Parathyroid adenoma (tissue), 2 donors: ENCODE data around the gene FBXW7.

Experiments used
- H2AFZ ChIP-seq: fragments of 300-600 bp; sonication (generic); one replicate; pipeline ENCODE4 v1.7.0; 2017; ENCODE audit warnings: antibody characterized with exemption, mild to moderate bottlenecking
- H3K27ac ChIP-seq: fragments of 300-600 bp; sonication (generic); one replicate; pipeline ENCODE4 v1.7.0; 2017
- H3K27me3 ChIP-seq: fragments of 300-600 bp; sonication (generic); one replicate; pipeline ENCODE4 v1.7.0; 2017; ENCODE audit warnings: low read length; ENCODE audit not compliant: control insufficient read depth, insufficient read depth
- H3K36me3 ChIP-seq: fragments of 300-600 bp; sonication (generic); one replicate; pipeline ENCODE4 v1.7.0; 2017; ENCODE audit warnings: low read length; ENCODE audit not compliant: control insufficient read depth, insufficient read depth
- H3K4me1 ChIP-seq: fragments of 300-600 bp; sonication (generic); one replicate; pipeline ENCODE4 v1.7.0; 2017; ENCODE audit warnings: control low read depth
- H3K4me2 ChIP-seq: fragments of 300-600 bp; sonication (generic); one replicate; pipeline ENCODE4 v1.7.0; 2017; ENCODE audit warnings: low read length
- H3K4me3 ChIP-seq: fragments of 300-600 bp; sonication (generic); one replicate; pipeline ENCODE4 v1.7.0; 2017; ENCODE audit warnings: low read depth, low read length
- H3K79me2 ChIP-seq: fragments of 300-600 bp; sonication (generic); one replicate; pipeline ENCODE4 v1.7.0; 2017; ENCODE audit warnings: control low read depth
- H3K9ac ChIP-seq: fragments of 300-600 bp; sonication (generic); one replicate; pipeline ENCODE4 v1.7.0; 2017; ENCODE audit warnings: mild to moderate bottlenecking
- H3K9me3 ChIP-seq: fragments of 300-600 bp; sonication (generic); one replicate; pipeline ENCODE4 v1.7.0; 2017; ENCODE audit warnings: low read length; ENCODE audit not compliant: control insufficient read depth
- TF ChIP-seq, protein P1 (sequence below): fragments of 300-600 bp; sonication (generic); IDR thresholded peaks from one replicate; pipeline ENCODE4 v1.7.0; 2017; ENCODE audit warnings: antibody characterized with exemption, mild to moderate bottlenecking
- donor health status: primary hyperparathyroidism.

FBXW7 gene, protein sequence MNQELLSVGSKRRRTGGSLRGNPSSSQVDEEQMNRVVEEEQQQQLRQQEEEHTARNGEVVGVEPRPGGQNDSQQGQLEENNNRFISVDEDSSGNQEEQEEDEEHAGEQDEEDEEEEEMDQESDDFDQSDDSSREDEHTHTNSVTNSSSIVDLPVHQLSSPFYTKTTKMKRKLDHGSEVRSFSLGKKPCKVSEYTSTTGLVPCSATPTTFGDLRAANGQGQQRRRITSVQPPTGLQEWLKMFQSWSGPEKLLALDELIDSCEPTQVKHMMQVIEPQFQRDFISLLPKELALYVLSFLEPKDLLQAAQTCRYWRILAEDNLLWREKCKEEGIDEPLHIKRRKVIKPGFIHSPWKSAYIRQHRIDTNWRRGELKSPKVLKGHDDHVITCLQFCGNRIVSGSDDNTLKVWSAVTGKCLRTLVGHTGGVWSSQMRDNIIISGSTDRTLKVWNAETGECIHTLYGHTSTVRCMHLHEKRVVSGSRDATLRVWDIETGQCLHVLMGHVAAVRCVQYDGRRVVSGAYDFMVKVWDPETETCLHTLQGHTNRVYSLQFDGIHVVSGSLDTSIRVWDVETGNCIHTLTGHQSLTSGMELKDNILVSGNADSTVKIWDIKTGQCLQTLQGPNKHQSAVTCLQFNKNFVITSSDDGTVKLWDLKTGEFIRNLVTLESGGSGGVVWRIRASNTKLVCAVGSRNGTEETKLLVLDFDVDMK

DNA sequence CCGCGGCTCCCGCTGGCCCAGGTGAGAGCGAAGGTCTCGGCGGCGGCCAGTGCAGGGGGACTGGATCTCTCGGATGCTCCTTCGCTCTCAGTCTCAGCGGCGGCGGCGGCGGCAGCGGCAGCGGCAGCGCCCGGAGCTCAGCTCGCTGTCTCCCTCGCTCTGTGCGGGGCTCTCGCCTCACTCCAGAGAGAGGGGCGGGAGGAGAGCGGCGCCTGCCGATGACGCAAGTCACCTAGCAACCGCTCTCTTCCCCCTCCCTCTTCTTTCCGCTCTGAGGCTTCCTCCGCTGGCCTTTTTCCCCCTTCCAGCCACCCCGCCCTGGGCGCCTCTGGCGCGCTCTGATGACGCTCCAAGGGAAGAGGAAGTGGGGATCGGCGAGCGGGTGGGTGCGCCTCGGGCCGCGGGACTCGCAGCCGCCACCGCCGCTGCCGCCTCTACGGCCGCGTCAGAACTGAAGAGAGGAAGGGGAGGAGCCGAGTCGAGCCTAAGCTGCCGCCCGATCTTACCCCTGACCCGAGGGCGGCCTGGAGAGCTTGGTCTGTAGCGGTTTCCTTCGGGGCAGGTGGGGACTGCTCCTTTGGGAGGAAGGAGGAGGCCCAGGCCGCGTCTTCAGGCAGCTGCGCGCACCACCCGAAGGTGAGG lies at the start of gene FBXW7:
FBXW7 (minus strand) TSS at position 190 of the 642 bp plus-strand sequence. CDS start 124,289 bp downstream, outside the sequence.
- Histone ChIP-seq H3K9me3 (no peaks in the 10 kb centered on the region), H3K79me2 (peaks cover 19% of the 10 kb centered on the region), H2AFZ (peak within 1 kb of the TSS; percentile 91), H3K4me3 (peak within 1 kb of the TSS; percentile 71), H3K27me3 (no peaks in the 10 kb centered on the region), H3K27ac (peak within 1 kb of the TSS; percentile 83), H3K9ac (peak within 1 kb of the TSS; percentile 46), H3K4me1 (peaks cover 4% of the 10 kb centered on the region), H3K36me3 (no peaks in the 10 kb centered on the region), H3K4me2 (peak within 1 kb of the TSS; percentile 78)
- TF ChIP-seq, protein P1, sequence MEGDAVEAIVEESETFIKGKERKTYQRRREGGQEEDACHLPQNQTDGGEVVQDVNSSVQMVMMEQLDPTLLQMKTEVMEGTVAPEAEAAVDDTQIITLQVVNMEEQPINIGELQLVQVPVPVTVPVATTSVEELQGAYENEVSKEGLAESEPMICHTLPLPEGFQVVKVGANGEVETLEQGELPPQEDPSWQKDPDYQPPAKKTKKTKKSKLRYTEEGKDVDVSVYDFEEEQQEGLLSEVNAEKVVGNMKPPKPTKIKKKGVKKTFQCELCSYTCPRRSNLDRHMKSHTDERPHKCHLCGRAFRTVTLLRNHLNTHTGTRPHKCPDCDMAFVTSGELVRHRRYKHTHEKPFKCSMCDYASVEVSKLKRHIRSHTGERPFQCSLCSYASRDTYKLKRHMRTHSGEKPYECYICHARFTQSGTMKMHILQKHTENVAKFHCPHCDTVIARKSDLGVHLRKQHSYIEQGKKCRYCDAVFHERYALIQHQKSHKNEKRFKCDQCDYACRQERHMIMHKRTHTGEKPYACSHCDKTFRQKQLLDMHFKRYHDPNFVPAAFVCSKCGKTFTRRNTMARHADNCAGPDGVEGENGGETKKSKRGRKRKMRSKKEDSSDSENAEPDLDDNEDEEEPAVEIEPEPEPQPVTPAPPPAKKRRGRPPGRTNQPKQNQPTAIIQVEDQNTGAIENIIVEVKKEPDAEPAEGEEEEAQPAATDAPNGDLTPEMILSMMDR, result no peak

DNA sequence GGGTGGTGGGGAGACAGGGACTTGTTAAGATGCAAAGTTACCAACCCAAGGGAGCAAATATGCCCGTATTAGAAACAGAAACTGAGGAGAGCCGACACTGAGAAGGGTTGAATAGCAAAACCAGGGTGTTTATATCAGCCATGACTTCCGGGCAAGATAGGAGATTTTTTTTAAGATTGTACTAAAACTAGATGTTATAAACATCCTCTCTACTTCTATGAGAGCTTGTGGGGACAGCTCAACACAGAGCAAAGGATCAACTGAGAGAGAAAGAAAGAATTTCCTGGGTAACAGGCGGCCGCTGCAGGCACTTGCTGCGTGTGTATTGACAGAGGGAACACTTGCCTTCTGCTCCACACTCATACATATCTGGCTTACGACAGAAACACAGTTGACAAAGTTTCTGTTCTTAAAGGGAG lies 49.1 kb upstream of the FBXW7 start:
- TF ChIP-seq, protein P1, result no peak
- H3K36me3 ChIP-seq, result no peaks in the 10 kb centered on the region
- peak overlapping the region; percentile 24 for H3K4me2 ChIP-seq
- no peaks in the 10 kb centered on the region for H3K27me3 ChIP-seq
- no peaks in the 10 kb centered on the region for H3K79me2 ChIP-seq
- H2AFZ ChIP-seq, result peak overlapping the region; percentile 63
- H3K9me3 ChIP-seq, result no peaks in the 10 kb centered on the region
- H3K27ac ChIP-seq, result no peak overlapping the region
- H3K9ac ChIP-seq, result no peak overlapping the region
- H3K4me3 ChIP-seq, result no peak overlapping the region
- peaks cover 4% of the 10 kb centered on the region for H3K4me1 ChIP-seq

DNA sequence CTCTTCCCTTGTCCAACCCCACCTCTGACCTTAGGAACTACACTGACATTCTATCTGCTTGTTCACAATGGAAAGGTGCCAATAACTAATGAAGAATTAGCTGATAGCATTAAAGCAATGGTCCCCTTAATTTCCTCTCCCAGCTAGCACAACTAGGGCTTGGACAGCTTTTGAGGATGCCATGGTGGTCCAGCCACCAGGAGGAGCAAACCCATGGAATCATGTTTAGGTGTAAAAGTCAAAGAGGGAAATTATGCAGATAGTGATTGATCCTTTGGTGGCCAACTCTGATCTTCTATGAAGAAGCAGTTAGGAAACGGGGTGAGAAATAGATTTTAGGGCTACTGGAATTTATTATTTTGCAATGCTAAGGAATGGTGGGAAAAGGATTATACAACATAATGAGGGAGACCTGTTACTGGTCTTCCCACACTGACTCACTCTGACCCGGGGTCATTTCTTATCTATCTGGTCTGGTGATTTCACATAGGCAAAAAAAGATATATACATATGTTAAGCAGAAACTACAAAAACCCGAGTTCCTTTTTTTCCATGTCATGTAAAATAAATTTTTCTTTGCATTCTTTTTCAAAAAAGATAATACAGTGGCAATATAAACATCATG lies 45.8 kb upstream of the FBXW7 start:
- H3K9me3 ChIP-seq, result no peaks in the 10 kb centered on the region
- H3K79me2 ChIP-seq, result no peaks in the 10 kb centered on the region
- H3K9ac ChIP-seq, result no peak overlapping the region
- no peaks in the 10 kb centered on the region for H3K27me3 ChIP-seq
- H3K4me1 ChIP-seq, result peaks cover 4% of the 10 kb centered on the region
- H3K27ac ChIP-seq, result no peak overlapping the region
- H2AFZ ChIP-seq, result no peak overlapping the region
- H3K4me3 ChIP-seq, result no peak overlapping the region
- no peak overlapping the region for H3K4me2 ChIP-seq
- TF ChIP-seq, protein P1, result no peak
- no peaks in the 10 kb centered on the region for H3K36me3 ChIP-seq

DNA sequence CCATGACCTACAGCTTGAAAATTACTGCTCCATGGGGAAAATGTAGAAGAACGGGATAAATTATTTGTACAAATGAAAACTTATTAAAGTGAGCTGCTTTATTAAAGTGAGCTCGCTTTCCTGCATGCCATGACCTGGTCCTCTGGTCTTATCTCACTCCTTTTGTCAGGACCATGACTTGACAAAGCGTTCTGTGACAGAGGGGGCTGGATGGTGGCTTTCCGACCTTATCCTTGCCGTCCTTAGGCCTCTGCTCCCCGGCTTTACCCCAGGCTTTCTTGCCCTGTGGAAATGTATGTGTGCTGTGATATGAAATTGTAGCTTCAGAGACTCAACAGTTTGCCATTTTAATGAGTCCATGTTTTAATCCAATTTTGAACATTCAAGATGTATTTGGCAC lies 44.0 kb upstream of the FBXW7 start:
- Histone ChIP-seq H3K79me2 (no peaks in the 10 kb centered on the region), H3K9ac (no peak overlapping the region), H3K4me1 (no peaks in the 10 kb centered on the region), H3K4me3 (no peak overlapping the region), H2AFZ (no peak overlapping the region), H3K9me3 (no peaks in the 10 kb centered on the region), H3K27me3 (no peaks in the 10 kb centered on the region), H3K27ac (no peak overlapping the region), H3K4me2 (no peak overlapping the region), H3K36me3 (no peaks in the 10 kb centered on the region)
- TF ChIP-seq, protein P1, result no peak
